GM19467 (cell line): ENCODE data around the gene AOPEP.

ENCODE experiments used
- ATAC-seq: cut with Tn5 transposase; IDR thresholded peaks from one replicate; pipeline ENCODE4 v1.9.1; 2021; ENCODE audit warnings: mild to moderate bottlenecking, moderate library complexity; ENCODE audit not compliant: unreplicated experiment

AOPEP gene

DNA sequence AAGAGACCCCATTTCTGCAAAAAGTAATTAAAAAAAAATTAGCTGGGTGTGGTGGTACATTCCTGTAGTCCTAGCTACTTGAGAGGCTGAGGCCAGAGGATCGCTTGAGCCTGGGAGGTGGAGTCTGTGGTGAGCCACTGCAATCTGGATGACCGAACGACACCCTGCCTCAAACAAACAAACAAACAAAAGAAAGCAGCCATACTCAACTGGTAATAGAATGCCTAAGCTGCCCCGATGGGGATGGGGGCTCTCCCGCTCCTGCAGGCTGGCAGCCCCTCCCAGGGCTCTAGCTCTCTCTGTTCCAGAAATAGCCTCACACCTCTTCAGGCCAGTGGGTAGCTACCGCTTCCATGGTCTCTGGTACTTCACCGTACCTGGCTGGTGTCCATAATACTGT, 349.2 kb downstream of the AOPEP start:
- no peak for ATAC-seq

GRCh38 chr9:95076696-95077052, 350.2 kb downstream of the AOPEP start:
- ATAC-seq = no peak

DNA sequence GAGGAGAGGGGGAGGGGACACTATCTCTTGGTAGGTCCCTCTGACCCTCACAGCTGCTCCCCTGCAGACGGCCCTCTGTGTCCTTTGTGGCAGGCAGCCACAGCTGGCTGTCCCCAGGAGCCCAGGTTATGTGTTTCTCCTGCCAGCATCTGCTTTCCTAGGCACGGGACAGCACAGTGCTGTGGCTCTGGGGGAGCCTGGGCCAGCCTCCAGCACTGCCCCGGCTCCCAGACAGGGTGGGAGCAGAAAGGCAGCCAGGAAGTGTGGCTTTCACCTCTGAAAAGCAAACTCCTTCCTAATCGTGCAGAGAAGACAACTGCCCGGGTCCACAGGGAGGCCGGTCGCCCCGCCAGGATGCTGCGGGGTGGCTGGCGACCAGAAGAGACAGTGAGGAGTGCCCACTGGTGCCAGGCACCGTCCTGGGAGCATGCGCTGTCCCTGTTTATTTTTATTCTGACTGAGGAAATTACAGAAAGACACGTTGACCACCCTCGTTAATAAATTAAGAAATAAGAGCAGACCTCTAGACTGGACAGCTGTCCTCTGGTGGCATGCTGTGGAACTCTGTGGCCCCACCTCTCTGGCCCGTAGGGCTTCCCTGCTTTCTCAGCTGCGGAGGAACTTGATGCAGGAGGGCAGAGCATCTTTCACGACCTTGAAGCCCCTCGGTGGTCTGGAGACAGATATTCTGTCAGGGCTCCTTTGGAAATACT, 350.7 kb downstream of the AOPEP start:
- ATAC-seq = no peak

DNA sequence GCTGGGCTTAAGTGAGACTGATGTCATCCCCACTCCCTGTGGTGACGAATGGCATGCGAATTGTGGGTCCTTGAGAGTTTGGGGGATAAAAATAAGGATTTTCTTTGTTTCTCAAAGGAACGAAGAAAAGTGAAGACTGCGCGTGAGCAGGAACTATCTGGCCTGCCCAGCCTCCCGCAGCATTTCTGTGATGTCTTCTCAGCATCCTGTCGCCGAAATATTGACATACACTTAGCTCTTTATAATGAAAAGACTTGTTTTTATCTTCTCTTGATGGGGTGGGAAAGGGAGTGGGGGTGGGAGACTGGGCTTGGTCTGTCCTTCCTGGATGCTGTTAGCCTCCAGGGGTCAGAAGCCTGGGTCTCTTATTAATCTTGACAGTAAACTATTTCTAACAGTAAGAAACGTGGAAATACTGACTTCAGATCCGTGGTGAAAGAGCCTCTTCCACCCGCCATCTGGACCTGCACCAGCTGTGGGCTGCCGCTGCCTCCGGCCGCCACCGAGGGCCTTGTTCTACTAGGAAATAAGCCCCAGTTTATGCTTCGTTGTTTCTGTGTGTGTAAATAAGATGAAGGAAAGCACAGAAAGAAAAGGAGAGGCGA, 351.4 kb downstream of the AOPEP start:
- ATAC-seq = no peak

- ATAC-seq = no peak
Observed at GRCh38 chr9:95078511-95078910, 352.0 kb downstream of the AOPEP start.

GRCh38 chr9:95078939-95079338, 352.4 kb downstream of the AOPEP start:
- ATAC-seq = no peak

- no peak for ATAC-seq
Observed at GRCh38 chr9:95079461-95079860, 353.0 kb downstream of the AOPEP start.

DNA sequence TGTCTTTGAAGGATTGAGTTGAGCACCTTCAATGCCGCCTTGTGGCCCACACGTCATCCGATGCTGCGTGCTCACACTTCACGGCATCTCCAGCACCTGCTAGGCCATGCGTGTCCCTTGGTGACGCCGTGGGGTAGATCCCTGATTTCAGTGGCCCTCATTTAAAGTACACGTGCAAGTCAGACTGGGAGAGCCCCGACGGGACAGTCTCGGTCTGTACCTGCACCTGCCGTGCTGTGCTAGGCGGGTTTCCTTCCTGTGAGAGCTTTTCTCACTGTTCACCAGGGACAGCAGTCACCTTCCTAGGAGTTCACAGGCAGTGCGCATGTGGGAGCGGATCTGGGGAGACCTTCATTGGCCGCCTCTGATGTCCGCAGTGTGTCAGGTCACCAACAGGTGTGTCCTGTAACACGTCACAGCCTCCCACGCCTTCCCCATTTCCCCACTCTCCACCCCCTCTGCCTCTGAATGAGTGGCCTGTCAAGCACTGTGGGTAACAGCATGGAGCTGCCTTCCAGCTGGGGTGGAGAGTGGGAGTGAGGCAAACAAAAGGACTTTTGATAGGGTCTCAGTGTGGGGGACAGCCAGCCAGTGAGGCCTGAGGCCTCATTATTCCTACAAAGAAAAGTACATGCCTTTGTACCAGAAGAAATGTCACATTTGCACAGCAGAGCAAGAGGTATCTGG, 354.6 kb downstream of the AOPEP start:
- ATAC-seq = no peak

DNA sequence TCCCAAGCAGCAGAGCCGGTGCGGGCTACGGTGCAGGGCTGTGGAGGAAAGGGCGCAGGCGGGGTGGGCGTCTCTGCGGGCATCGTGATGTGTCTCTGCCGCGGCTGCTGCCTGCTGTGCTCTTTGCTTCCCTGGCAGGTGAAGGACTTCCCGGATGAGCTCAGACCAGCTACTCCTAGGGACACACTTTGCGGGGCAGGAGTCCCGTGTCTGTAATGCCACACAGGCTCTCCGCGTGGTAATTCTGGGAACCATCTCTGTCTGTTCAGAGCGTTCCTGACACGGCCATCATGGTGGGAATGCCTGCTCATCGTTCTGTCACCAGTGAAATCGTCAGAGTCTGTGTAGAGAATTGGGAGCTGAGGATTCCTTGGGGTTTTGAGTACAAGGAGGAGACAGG, 355.5 kb downstream of the AOPEP start:
- no peak for ATAC-seq

DNA sequence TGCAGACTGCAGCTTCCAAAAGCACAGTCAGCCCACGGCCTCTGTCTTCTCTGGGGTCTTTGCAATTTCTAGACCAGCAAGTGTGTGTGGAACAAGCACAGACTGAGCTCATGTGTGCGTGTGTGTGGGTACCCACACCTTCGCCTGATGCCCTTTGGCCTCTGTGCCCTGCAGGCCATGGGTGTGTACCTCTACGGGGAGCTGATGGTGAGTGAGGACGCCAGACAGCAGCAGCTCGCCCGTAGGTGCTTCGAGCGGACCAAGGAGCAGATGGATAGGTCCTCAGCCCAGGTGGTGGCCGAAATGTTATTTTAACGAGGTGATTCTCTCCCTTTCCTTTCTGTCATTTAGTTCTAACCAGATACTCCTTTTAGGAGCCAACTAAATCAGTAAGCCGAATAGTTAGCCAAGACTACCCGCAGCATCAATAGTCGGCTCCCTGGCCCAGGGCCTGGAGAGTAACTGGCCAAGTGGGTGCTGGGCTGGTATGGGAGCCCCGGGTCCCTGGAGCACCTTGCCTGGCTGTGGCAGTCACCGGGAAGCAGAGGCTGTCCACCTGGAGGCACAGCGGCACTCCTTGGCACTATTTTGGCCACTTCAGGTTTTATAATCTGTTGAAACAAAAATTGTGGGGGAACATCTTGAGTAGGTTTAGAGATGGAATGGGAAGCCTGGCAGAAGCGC, 356.0 kb downstream of the AOPEP start:
- ATAC-seq = no peak

- ATAC-seq = no peak
Observed at GRCh38 chr9:95083086-95083768, 356.7 kb downstream of the AOPEP start.

- ATAC-seq = no peak
Observed at GRCh38 chr9:95084254-95084934, 357.9 kb downstream of the AOPEP start.

- ATAC-seq = no peak
Observed at GRCh38 chr9:95085036-95085770, 358.7 kb downstream of the AOPEP start.

- ATAC-seq = no peak
Observed at GRCh38 chr9:95085861-95086563, 359.5 kb downstream of the AOPEP start.

GRCh38 chr9:95086564-95086955, 360.1 kb downstream of the AOPEP start:
- no peak for ATAC-seq

DNA sequence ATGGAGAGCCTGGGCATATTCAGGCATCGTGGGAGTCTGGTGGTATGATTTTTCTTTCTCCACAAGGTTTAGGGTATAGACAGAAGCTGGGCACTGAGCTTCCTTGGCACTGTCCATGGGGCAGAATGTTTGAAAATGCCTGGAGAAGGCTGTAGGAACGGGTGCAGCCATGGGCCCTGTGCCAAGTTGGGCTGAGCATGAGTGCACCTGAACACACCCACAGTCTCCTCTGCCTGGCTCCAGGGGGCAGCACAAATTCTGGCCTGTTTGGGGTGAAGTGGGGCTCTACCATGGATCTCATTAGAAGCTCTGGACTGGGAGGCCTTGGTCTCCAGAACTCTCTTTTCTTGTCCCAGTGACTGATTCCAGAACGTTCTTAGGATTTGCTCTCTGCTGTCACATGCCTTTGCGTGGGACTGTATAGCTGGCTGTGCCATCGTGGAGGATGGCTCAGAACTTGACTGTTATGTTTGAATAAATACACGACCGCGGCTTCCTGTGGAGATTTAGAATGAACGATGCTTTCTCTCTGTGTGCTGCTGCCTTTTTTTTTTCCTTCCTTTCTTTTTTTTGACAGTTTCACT, 361.3 kb downstream of the AOPEP start:
- no peak for ATAC-seq

DNA sequence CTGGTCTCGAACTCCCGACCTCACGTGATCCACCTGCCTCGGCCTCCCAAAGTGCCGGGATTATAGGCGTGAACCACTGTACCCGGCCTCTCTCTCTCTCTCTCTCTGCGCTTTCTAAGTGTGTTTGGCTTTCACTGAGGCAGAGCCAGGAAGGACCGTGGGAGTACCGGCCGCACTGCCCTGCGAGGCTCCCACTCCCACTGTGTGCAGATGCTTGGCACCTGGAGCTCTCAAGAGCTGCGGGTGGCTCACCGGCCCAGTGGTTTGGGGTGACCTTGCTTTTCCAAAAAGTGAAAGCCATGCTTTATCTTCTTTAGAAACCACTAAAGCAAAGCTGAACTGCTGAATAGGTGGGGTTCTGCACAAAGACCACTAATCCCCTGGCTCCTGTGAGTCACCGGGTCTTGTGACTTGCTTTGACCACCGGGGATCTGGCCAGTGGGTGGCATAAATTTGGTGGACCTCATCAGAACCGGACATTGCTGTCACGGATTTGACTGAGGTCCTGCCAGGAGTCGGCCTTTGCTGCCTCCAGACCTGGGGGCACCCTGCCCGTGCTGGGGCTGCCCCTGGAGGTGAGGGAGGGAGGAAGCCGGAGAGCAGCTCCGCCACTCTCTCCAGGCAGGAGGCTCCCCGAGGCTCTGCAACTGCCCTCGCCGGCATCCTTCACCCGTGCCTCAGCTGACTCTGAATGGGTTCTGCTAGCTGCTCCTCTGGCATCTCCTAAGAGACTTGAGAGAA, 362.1 kb downstream of the AOPEP start:
- ATAC-seq = no peak
